ENCODE measurements around the gene CNTN4.

Gene CNTN4

DNA sequence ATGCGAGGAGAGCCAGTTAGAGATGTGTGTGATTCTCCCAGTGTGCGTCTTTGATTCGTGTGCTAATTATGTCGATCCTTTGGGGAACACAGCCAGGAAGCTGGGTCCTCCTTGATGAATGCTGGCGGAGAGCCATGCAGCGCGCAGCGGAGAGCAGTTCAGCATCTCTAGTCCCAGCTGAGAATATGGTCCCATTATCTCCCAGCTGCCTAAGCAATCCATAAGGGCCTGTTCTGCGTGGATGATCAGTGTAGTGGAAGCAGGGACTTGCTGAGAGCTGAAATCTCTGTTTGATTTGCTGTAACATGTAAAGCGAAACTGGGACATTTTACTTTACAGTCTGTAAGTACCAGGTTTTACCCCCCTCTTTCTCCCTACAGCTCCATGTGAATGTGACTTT is 412.7 kb downstream of the CNTN4 start:
- Mint-ChIP-seq H3K36me3 (ENCODE audit: low read depth) (no peaks in the 10 kb centered on the region), H3K4me1 (peaks cover 50% of the 10 kb centered on the region), H3K4me3 (peak overlapping the region; percentile 15), H3K27me3 (ENCODE audit: low read depth, poor library complexity) (no peaks in the 10 kb centered on the region), H3K27ac (no peak overlapping the region), H3K9me3 (no peaks in the 10 kb centered on the region)
- DNase-seq = no peak
- TF ChIP-seq, protein P1, sequence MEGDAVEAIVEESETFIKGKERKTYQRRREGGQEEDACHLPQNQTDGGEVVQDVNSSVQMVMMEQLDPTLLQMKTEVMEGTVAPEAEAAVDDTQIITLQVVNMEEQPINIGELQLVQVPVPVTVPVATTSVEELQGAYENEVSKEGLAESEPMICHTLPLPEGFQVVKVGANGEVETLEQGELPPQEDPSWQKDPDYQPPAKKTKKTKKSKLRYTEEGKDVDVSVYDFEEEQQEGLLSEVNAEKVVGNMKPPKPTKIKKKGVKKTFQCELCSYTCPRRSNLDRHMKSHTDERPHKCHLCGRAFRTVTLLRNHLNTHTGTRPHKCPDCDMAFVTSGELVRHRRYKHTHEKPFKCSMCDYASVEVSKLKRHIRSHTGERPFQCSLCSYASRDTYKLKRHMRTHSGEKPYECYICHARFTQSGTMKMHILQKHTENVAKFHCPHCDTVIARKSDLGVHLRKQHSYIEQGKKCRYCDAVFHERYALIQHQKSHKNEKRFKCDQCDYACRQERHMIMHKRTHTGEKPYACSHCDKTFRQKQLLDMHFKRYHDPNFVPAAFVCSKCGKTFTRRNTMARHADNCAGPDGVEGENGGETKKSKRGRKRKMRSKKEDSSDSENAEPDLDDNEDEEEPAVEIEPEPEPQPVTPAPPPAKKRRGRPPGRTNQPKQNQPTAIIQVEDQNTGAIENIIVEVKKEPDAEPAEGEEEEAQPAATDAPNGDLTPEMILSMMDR (IDR thresholded peaks at IDR 0.05) = no peak

DNA sequence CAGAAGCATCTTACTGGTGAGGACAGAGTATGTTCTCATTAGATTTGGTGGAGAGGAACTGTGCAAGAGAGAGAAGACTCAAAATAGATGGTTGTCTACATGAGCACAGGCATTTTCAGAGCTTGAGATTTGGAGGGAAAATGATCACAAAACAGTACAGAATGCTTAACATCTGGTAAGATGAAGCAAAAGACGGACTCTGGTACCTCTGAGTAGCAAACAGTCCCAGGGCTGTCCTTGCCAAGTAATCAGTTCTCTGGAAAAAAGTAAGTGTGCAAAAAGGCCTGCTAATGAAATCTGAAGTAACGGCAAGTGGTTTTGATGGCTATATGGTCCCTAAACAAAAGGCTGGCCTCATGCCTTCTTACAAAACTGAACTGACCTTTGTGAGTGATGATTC is 414.2 kb downstream of the CNTN4 start:
- no peaks in the 10 kb centered on the region for H3K27me3 Mint-ChIP-seq (ENCODE audit: low read depth, poor library complexity)
- DNase-seq = no peak
- peak overlapping the region; percentile 0 for H3K4me3 Mint-ChIP-seq
- H3K27ac Mint-ChIP-seq = peak overlapping the region; percentile 16
- TF ChIP-seq, protein P1 (IDR thresholded peaks at IDR 0.05) = no peak
- peaks cover 66% of the 10 kb centered on the region for H3K4me1 Mint-ChIP-seq
- no peaks in the 10 kb centered on the region for H3K9me3 Mint-ChIP-seq
- no peaks in the 10 kb centered on the region for H3K36me3 Mint-ChIP-seq (ENCODE audit: low read depth)

- TF ChIP-seq, protein P1 (IDR thresholded peaks at IDR 0.05) = no peak
- DNase-seq = no peak
- Mint-ChIP-seq H3K9me3 (peaks cover 6% of the 10 kb centered on the region), H3K27me3 (ENCODE audit: low read depth, poor library complexity) (no peaks in the 10 kb centered on the region), H3K36me3 (ENCODE audit: low read depth) (peaks cover 5% of the 10 kb centered on the region), H3K27ac (peak overlapping the region; percentile 71), H3K4me1 (peaks cover 68% of the 10 kb centered on the region), H3K4me3 (no peak overlapping the region)
Measured at GRCh38 chr3:2513986-2514385, 415.3 kb downstream of the CNTN4 start.

GRCh38 chr3:2516762-2517441 is 418.2 kb downstream of the CNTN4 start:
- Mint-ChIP-seq H3K27ac (peak overlapping the region; percentile 73), H3K9me3 (peaks cover 15% of the 10 kb centered on the region), H3K4me1 (peaks cover 57% of the 10 kb centered on the region), H3K4me3 (peak overlapping the region; percentile 12), H3K36me3 (ENCODE audit: low read depth) (peaks cover 12% of the 10 kb centered on the region), H3K27me3 (ENCODE audit: low read depth, poor library complexity) (no peaks in the 10 kb centered on the region)
- no peak for DNase-seq
- TF ChIP-seq, protein P1 (IDR thresholded peaks at IDR 0.05) = no peak

GRCh38 chr3:2517500-2518172 is 419.0 kb downstream of the CNTN4 start:
- no peak for DNase-seq
- no peaks in the 10 kb centered on the region for H3K27me3 Mint-ChIP-seq (ENCODE audit: low read depth, poor library complexity)
- no peak overlapping the region for H3K4me3 Mint-ChIP-seq
- H3K27ac Mint-ChIP-seq = peak overlapping the region; percentile 92
- TF ChIP-seq, protein P1 (IDR thresholded peaks at IDR 0.05) = no peak
- peaks cover 55% of the 10 kb centered on the region for H3K4me1 Mint-ChIP-seq
- peaks cover 12% of the 10 kb centered on the region for H3K36me3 Mint-ChIP-seq (ENCODE audit: low read depth)
- H3K9me3 Mint-ChIP-seq = peaks cover 15% of the 10 kb centered on the region

Measured in nephron progenitor cell (in vitro differentiated cells).